ENCODE results near the gene MARCHF3. TPM values are rescaled to one million over a fixed set of nuclear protein-coding genes. Genes with fewer than 3 reads are reported as not detected.

The MARCHF3 gene
- total RNA-seq, 1 donor from 2014 or later, result 34.5 TPM

DNA sequence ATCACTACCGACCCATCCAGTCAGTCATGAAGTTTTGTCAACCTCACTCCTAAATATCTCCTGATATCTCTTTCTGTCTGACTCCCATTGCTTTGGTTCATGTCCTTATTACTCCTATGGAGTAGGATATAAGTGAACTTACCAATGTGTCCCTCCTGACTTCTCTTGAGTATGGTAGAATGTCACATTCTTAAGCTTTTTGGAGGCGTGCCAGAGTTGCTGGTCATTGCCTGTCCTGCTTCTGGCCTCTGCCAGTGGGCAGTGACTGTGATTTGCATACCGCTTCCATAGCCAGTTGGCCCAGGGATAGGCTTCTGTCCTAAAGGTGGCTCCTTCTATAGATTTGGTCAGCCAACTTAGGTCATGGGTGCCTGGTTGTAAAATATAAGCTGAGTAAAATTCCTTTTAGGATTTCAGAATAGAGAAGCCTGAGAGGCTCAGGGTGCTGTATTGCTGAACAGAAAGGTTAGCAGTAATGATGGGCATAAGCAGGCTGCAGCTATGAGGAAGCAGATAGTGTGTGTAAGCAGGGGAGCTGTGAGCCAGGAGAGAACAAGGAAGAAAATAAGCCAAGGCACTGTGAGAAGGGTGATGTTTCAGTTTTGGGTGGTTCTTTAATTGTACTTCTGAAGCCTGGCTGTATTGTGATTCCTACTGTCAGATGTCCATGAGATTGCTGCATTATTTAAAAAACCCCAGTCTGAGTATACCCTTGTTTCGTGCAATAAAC is 16.1 kb upstream of the MARCHF3 start:
- H3K27ac Mint-ChIP-seq (ENCODE audit: unreplicated experiment), result no peak overlapping the region
- DNase-seq (ENCODE audit: extremely low spot score, unreplicated experiment), result no peak
- no peaks in the 10 kb centered on the region for H3K9me3 Mint-ChIP-seq (ENCODE audit: unreplicated experiment)
- peaks cover 12% of the 10 kb centered on the region for H3K4me1 Mint-ChIP-seq (ENCODE audit: unreplicated experiment)
- H3K36me3 Mint-ChIP-seq (ENCODE audit: unreplicated experiment), result no peaks in the 10 kb centered on the region
- TF ChIP-seq, protein P1, sequence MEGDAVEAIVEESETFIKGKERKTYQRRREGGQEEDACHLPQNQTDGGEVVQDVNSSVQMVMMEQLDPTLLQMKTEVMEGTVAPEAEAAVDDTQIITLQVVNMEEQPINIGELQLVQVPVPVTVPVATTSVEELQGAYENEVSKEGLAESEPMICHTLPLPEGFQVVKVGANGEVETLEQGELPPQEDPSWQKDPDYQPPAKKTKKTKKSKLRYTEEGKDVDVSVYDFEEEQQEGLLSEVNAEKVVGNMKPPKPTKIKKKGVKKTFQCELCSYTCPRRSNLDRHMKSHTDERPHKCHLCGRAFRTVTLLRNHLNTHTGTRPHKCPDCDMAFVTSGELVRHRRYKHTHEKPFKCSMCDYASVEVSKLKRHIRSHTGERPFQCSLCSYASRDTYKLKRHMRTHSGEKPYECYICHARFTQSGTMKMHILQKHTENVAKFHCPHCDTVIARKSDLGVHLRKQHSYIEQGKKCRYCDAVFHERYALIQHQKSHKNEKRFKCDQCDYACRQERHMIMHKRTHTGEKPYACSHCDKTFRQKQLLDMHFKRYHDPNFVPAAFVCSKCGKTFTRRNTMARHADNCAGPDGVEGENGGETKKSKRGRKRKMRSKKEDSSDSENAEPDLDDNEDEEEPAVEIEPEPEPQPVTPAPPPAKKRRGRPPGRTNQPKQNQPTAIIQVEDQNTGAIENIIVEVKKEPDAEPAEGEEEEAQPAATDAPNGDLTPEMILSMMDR (IDR thresholded peaks at IDR 0.05), result no peak
- no peak overlapping the region for H3K4me3 Mint-ChIP-seq (ENCODE audit: unreplicated experiment)
- H3K27me3 Mint-ChIP-seq (ENCODE audit: unreplicated experiment), result peaks cover 5% of the 10 kb centered on the region

DNA sequence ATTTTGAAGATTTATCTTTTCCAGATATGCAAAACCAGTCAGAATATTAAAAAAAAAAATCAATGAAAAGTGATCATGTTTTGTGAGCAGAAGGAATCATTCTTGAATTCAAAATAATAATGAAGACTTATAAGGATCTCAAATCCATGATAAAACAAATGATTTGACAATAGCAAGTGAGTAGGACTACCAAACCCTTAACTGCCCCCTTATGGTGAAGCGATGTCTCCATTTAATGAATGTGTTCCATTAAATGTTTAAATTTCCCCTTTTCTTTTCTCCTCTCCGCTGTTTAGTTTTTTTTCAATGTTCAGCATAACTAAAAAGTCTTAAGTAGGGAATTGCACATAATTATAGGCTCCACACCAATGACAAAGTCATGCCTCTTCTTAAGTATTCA is 12.2 kb upstream of the MARCHF3 start:
- H3K4me3 Mint-ChIP-seq (ENCODE audit: unreplicated experiment), result no peak overlapping the region
- peaks cover 21% of the 10 kb centered on the region for H3K4me1 Mint-ChIP-seq (ENCODE audit: unreplicated experiment)
- H3K36me3 Mint-ChIP-seq (ENCODE audit: unreplicated experiment), result no peaks in the 10 kb centered on the region
- H3K27ac Mint-ChIP-seq (ENCODE audit: unreplicated experiment), result peak overlapping the region; percentile 58
- H3K9me3 Mint-ChIP-seq (ENCODE audit: unreplicated experiment), result no peaks in the 10 kb centered on the region
- DNase-seq (ENCODE audit: extremely low spot score, unreplicated experiment), result no peak
- no peaks in the 10 kb centered on the region for H3K27me3 Mint-ChIP-seq (ENCODE audit: unreplicated experiment)
- TF ChIP-seq, protein P1 (IDR thresholded peaks at IDR 0.05), result no peak

DNA sequence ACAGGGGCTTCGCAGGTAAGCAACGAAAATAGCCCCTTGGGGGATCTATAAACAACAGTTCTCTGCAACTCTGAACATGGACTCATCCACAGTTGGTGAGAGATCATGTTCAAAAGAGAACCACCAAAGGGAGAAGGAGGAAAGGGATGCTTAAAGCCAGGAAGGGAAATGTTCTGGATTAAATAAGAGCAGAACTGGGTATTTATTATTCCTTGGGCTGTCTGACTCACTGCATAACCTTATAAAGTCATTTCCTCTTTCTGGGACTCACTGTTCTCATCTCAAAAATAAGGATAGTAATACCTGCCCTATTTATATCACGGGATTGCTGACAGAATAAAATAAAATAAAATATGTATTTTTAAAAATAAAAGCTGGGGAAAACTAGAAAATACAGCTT is 11.2 kb upstream of the MARCHF3 start:
- TF ChIP-seq, protein P1 (IDR thresholded peaks at IDR 0.05), result no peak
- Mint-ChIP-seq H3K27me3 (ENCODE audit: unreplicated experiment) (no peaks in the 10 kb centered on the region), H3K4me3 (ENCODE audit: unreplicated experiment) (no peak overlapping the region), H3K27ac (ENCODE audit: unreplicated experiment) (peak overlapping the region; percentile 25), H3K36me3 (ENCODE audit: unreplicated experiment) (no peaks in the 10 kb centered on the region), H3K4me1 (ENCODE audit: unreplicated experiment) (peaks cover 21% of the 10 kb centered on the region), H3K9me3 (ENCODE audit: unreplicated experiment) (no peaks in the 10 kb centered on the region)
- DNase-seq (ENCODE audit: extremely low spot score, unreplicated experiment), result no peak

DNA sequence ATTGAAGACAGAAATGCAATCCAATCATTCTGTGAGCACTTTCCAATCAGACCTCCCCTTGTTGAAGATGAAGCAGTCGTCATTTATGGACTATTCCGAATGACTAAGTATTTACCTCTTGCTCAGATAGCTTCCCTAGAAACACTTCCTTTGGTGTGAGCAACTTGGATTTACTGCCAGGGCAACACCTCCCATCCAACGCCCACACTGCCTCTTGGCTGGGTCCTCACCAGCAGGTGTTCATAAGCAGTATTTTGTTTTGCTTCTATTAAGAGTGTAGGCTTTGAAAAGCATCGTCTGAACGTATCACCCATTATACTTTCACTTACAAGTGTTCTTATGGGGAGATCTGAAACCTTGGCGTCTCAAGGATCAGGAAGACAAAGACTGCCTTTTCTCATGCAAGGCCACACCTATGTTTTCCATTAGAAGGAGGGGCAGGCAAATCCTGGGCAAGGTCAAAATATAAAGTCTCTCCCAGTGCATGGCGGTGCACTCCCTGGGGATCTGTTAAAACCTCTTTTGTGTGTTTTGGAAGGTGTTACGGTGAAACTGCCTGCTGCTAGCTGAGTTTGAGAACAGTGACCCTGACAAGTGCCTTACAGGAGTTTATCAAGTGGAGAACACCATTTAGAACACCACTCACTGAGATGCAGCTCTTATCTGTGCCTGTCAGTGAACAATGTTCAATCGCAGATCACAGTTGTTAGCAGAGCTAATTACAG is 10.6 kb upstream of the MARCHF3 start:
- Mint-ChIP-seq H3K9me3 (ENCODE audit: unreplicated experiment) (no peaks in the 10 kb centered on the region), H3K4me1 (ENCODE audit: unreplicated experiment) (peaks cover 21% of the 10 kb centered on the region), H3K4me3 (ENCODE audit: unreplicated experiment) (no peak overlapping the region), H3K27me3 (ENCODE audit: unreplicated experiment) (peaks cover 4% of the 10 kb centered on the region), H3K36me3 (ENCODE audit: unreplicated experiment) (no peaks in the 10 kb centered on the region), H3K27ac (ENCODE audit: unreplicated experiment) (peak overlapping the region; percentile 25)
- DNase-seq (ENCODE audit: extremely low spot score, unreplicated experiment), result no peak
- TF ChIP-seq, protein P1 (IDR thresholded peaks at IDR 0.05), result no peak

DNA sequence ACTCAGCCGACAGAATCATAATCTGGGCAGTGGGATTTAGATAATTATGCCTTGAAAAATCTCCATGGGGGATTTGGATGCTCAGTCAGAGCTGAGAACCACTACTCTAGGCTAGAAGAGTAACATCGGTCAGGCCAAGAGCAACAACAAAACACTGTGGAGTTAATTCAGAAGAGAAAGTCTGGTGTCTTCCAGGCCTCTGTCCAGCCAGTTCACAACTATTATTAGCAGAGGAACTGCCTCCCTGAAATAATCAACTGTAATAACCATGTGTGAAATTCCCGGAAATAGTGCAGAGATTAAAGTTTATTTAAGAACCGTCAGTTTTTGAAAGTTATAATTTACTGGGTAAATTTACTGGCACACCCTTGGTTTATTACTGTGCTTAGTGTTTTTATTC is 8.2 kb upstream of the MARCHF3 start:
- no peak for DNase-seq (ENCODE audit: extremely low spot score, unreplicated experiment)
- no peak overlapping the region for H3K4me3 Mint-ChIP-seq (ENCODE audit: unreplicated experiment)
- H3K4me1 Mint-ChIP-seq (ENCODE audit: unreplicated experiment), result peaks cover 21% of the 10 kb centered on the region
- TF ChIP-seq, protein P1 (IDR thresholded peaks at IDR 0.05), result no peak
- no peak overlapping the region for H3K27ac Mint-ChIP-seq (ENCODE audit: unreplicated experiment)
- peaks cover 11% of the 10 kb centered on the region for H3K27me3 Mint-ChIP-seq (ENCODE audit: unreplicated experiment)
- no peaks in the 10 kb centered on the region for H3K36me3 Mint-ChIP-seq (ENCODE audit: unreplicated experiment)
- no peaks in the 10 kb centered on the region for H3K9me3 Mint-ChIP-seq (ENCODE audit: unreplicated experiment)
